ENCODE results near the gene EDNRB. TPM values are rescaled to one million over a fixed set of nuclear protein-coding genes. Genes with fewer than 3 reads are reported as not detected.
A peak's percentile ranks its signal among the peaks of the same experiment; 100 is the strongest.
"Not testable (repeated sequence)": the region's sequence is repeated elsewhere in the genome, so short reads cannot be mapped to it uniquely, and the experiment has no call there.

EDNRB gene
- total RNA-seq, 1 experiment from 2014 or later = 2.1 TPM

DNA sequence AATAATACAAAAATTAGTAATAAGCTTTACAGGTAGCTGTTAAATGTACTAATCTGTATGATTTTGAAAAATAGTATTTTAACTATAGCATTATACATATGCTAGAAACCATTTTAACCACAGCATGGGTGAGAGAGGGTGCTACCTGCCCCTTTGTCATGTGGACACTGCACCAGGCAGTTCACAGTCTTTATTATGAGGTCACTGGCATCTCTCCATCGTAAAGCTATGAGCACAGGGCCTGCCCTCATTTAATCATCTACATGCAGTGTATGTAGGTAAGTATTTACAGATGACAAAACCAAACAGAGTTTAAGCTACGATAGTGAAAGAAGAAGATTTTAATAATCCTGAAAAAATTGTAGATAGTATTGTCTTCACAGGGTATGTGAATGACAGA, 21.7 kb downstream of the EDNRB start:
- no peak for DNase-seq (ENCODE audit: low read depth)

DNA sequence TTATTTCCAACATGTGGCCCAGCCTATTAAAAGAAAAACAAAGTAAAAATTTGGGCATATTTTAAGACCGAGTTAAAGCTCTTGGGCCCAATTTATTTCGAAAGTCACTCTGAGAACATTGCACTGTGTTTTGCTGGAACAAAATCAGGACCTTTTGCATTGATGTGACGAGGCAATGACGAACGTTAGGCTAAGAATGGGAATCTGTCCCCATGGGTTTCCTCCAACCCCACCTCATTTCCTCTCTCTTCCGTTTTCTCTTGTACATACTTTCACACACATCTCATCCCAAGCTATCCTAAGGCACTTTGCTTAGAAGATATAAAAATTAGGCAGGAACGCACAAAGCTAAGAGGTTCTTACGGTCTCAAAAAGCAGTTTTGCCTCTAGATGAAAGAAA, 22.1 kb downstream of the EDNRB start:
- DNase-seq (ENCODE audit: low read depth) = peak; percentile 54

- no peak for DNase-seq (ENCODE audit: low read depth)
Observed at GRCh38 chr13:77894743-77895142, 23.9 kb downstream of the EDNRB start.

DNA sequence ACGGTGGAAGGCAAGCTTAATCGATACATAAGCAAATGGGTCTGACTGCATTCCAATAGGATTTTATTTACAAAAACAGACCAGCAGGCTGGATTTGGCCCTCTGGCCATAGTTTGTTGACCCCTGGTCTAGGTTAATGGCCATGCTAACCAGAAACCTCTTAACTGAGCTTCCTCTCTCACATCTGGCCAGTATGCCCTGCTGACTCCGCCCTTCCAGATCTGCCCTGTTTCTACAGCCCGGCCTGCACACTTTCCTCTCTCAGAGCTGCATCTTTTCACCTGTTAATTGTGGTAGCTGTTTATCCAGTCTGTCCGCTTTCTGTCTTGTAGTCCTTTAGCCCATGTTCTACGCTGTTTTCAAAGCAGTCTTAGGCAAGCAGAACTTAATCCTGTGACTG, 25.6 kb downstream of the EDNRB start:
- DNase-seq (ENCODE audit: low read depth) = no peak

- no peak for DNase-seq (ENCODE audit: low read depth)
Observed at GRCh38 chr13:77892491-77892890, 26.1 kb downstream of the EDNRB start.

DNA sequence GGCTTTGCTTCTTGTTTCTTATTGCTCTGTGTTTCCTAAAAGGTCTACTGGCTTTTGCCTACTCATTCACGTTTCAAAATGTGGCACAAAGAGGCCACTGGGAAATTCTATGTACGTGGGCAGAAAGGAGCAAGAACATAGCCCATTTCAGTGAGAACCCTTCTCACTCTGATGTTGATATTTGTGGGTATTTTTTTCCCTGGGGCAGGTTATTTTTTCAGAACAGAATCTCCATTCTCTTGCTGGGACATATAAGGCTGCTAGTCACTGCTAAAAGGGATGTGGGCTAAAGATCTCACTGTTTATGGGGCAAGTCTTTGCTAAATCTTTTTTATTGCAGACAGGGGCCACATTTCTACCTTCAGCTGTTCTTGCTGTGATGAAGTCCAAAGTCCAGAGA, 27.1 kb downstream of the EDNRB start:
- no peak for DNase-seq (ENCODE audit: low read depth)

DNA sequence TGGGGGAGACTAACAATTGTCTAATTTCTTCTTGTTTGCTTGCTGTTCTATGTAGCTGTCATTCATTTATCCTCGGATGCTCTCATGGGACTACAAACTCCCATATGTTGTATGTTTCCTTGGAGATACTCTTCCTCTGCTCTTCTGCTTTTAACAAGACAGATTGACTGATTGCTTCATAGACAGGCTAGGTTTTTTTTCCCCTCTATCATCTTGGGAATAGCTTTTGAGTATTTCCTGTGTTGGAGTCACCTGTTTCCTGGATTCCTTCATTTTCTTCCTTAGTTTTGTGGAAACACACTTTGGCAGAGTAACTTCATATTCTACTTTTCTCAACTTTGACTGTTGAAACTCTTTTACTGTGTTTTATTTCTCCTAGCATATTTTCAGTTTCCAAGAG, 27.6 kb downstream of the EDNRB start:
- no peak for DNase-seq (ENCODE audit: low read depth)

- DNase-seq (ENCODE audit: low read depth) = no peak
Observed at GRCh38 chr13:77883328-77883727, 35.3 kb downstream of the EDNRB start.

DNA sequence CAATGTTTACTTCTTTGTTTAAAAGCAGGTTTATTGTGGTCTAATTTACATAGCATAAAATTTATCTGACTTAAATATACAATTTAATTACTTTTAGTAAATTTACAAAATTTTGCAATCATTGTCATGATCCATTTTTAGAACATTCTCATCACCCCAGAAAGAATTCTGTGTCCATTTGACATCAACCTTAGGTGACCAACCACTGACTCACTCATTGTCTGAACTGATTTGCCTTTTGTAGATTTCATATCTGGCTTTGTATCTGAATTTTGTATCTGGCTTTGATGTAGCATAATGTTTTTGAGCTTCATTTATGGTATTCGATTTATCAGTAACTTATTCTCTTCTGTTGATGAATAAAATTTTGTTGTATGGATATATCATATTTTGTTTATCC, 40.4 kb downstream of the EDNRB start:
- peak; percentile 63 for DNase-seq (ENCODE audit: low read depth)

GRCh38 chr13:77876176-77876575, 42.5 kb downstream of the EDNRB start:
- DNase-seq (ENCODE audit: low read depth) = no peak

- DNase-seq (ENCODE audit: low read depth) = peak; percentile 55
Observed at GRCh38 chr13:77874406-77874805, 44.2 kb downstream of the EDNRB start.

DNA sequence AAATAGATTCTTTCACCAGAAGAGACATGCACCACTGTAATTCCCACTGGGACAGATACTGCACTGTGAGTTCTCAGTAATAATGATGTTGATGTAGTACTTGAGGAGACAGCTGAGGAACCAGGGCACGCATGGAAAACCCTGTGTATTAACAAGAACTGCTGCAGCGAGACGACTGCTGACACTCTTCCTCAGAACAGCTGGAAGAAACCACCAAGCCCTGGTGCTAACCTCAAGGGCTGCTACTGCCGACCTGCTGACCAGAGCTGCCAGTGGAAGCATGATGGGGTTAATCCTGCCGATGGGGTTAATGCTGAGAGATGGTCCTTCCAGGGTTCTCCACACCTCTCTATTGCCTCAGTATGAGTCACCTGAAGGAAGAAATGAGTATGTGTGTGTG, 45.6 kb downstream of the EDNRB start:
- DNase-seq (ENCODE audit: low read depth) = peak; percentile 94

DNA sequence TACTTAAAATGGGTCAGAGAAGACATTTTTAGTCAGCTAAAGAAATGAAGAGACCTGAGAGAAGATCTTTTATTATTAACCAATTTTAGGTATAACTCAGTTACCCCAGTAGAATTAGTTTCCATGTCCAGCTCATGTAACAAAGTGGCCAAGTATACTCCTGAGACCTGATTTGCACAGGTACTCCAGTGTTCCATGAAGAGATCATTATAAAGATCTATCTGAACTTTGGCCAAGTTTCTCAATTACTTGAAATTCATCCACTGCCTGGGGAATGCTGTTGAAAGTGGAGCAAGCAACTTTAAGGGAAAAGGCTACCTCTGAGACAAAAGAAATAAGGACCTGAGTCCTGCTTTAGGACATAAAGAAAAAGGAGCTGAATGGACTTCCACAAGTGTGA, 47.0 kb downstream of the EDNRB start:
- DNase-seq (ENCODE audit: low read depth) = no peak

- peak; percentile 62 for DNase-seq (ENCODE audit: low read depth)
Observed at GRCh38 chr13:77868717-77869116, 49.9 kb downstream of the EDNRB start.

DNA sequence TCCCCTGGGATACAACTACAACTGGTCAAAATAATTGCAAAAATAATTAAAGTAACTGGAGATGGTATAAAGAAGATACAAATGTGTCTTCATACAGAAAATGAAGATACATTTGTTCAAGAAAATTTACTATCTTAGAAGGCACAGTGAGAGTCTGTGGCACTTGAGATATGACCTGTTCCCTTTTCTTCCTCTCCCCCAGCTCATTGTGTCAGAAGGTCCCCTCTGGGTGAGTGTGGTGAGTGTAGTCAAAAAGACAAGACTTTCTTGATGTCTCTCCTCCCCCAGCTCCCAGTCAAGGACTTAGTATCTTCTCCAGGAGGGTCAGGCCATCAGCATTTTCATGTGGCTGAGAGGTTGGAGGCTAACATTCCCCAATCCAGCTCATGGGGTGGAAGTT, 51.7 kb downstream of the EDNRB start:
- DNase-seq (ENCODE audit: low read depth) = no peak

DNA sequence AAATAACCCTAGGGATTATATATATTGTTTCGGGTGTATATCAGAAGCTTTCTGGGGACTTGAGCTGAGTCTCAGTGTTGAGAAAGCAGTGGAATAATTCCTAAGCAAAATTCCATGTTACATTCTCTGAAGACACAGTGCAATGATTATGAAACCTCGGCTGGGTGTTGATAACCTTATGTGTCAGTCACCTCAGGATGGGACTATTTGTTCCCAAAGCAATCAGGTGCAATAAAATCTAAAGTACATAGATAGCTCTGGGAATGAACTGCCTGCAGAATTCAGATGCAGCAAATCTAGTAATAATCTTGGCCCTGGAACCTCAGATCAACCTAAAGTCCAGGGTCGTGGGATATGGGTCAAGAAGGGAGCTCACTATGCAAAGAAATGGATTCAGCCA, 53.0 kb downstream of the EDNRB start:
- no peak for DNase-seq (ENCODE audit: low read depth)

- DNase-seq (ENCODE audit: low read depth) = no peak
Observed at GRCh38 chr13:77863144-77863543, 55.5 kb downstream of the EDNRB start.

GRCh38 chr13:77861741-77862140, 56.9 kb downstream of the EDNRB start:
- DNase-seq (ENCODE audit: low read depth) = peak; percentile 32

- peak; percentile 95 for DNase-seq (ENCODE audit: low read depth)
Observed at GRCh38 chr13:77860507-77860981, 58.1 kb downstream of the EDNRB start.

DNA sequence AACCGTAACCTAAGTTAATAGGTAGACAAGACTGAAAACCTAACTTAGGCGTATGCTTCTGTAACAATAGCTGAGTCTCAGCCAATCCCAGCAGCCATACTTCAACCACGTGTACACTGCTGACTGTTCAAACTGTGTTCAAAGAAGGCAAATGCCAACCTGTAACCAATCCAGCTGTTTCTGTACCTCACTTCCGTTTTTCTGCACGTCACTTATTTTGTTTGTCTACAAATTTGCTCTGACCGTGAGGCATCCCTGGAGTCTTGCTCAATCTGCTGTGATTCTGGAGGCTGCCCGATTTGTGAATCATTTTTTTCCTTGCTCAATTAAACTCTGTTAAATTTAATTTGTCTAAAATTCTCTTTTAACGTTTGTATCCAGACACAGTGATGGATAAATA, 59.2 kb downstream of the EDNRB start:
- peak; percentile 84 for DNase-seq (ENCODE audit: low read depth)

DNA sequence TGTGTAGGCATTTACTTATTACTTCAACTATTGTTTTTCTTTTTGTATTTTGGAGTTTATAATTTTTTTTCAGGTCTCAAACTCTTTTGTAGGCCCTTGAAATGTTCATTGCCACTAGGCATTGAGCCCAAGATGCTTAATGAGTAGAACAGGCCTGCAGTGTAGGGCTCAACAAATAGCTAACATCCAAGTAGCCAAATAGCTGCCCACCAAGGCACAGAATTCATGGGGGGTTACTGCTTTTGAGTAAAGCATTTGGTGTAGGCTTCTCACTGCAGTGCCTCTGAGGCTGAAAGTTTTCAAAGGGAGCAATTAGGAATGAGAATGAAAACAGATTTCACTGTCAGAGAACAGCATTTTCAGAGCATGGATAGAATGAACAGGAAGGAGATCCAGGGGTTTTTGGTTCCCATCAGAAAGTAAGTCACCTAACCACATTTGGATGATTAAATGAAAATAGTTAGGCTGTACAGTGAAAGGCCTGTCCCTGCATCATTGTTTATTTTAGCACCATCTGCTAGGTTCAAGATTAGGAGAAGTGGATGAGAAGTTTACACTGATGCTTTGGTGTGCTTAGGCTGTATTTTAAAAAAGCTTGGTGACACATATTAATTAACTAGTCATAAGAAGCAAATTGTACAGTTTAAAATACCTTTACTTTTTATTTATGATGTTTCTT, 61.0 kb downstream of the EDNRB start:
- peak; percentile 78 for DNase-seq (ENCODE audit: low read depth)

GRCh38 chr13:77853703-77854102, 64.9 kb downstream of the EDNRB start:
- no peak for DNase-seq (ENCODE audit: low read depth)

GRCh38 chr13:77848050-77848449, 70.6 kb downstream of the EDNRB start:
- DNase-seq (ENCODE audit: low read depth) = not testable (repeated sequence)

DNA sequence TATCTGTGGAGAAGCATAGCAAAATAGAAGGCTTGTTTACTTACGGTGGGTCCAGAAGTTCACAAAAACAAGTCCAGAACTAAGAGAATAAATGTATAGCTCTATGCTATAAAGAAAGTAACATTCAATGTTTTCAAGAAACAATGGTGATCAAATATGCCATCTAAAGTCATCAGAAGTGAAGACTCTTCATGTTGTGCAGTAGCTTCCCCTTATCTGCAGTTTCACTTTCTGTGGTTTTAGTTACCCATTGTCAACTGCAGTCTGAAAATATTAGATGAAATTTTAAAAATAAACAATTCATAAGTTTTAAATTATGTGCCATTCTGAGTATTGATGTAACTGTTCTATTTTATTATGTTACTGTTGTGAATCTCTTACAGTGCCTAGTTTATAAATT, 72.5 kb downstream of the EDNRB start:
- DNase-seq (ENCODE audit: low read depth) = no peak

All from LHCN-M2 (cell line).